ENCODE measurements around the gene IFITM1.
A peak's percentile ranks its signal among the peaks of the same experiment; 100 is the strongest.

IFITM1 gene

GRCh38 chr11:289398-289711 is 24.5 kb upstream of the IFITM1 start:
- TF ChIP-seq CTCF (IDR thresholded peaks at IDR 0.05; ENCODE audit: control insufficient read depth, extremely low read depth, insufficient read depth), result no peak
- peak overlapping the region; percentile 50 for H3K4me3 ChIP-seq (ENCODE audit: low read depth, low read length)
- no peak for DNase-seq (ENCODE audit: low read depth)

- no peak for TF ChIP-seq CTCF (IDR thresholded peaks at IDR 0.05; ENCODE audit: control insufficient read depth, extremely low read depth, insufficient read depth)
- DNase-seq (ENCODE audit: low read depth), result no peak
These were observed 23.9 kb upstream of the IFITM1 start for GRCh38 chr11:289712-290620.

GRCh38 chr11:290621-291231 is 23.1 kb upstream of the IFITM1 start:
- DNase-seq (ENCODE audit: low read depth), result no peak
- no peak overlapping the region for H3K4me3 ChIP-seq (ENCODE audit: low read depth, low read length)
- no peak for TF ChIP-seq CTCF (IDR thresholded peaks at IDR 0.05; ENCODE audit: control insufficient read depth, extremely low read depth, insufficient read depth)

More at GRCh38 chr11:289712-290620, 23.9 kb upstream of the IFITM1 start:
- H3K4me3 ChIP-seq (ENCODE audit: low read depth, low read length), result peak overlapping the region; percentile 50

- H3K4me3 ChIP-seq (ENCODE audit: low read depth, low read length), result no peak overlapping the region
- TF ChIP-seq CTCF (IDR thresholded peaks at IDR 0.05; ENCODE audit: control insufficient read depth, extremely low read depth, insufficient read depth), result no peak
- no peak for DNase-seq (ENCODE audit: low read depth)
These were observed 22.3 kb upstream of the IFITM1 start for GRCh38 chr11:291281-292210.

GRCh38 chr11:292211-293121 is 21.4 kb upstream of the IFITM1 start:
- H3K4me3 ChIP-seq (ENCODE audit: low read depth, low read length), result no peak overlapping the region
- no peak for TF ChIP-seq CTCF (IDR thresholded peaks at IDR 0.05; ENCODE audit: control insufficient read depth, extremely low read depth, insufficient read depth)
- DNase-seq (ENCODE audit: low read depth), result no peak
